Suprapubic skin (tissue), 3 donors: ENCODE results near the gene TRIML1.

Experiments
- POLR2A ChIP-seq, 2 donors: fragments of 450-650 bp; IDR thresholded peaks; one replicate each; pipeline ENCODE4 v1.6.1; 2017; ENCODE audit warnings: antibody characterized with exemption in 2 of 2, mild to moderate bottlenecking in 2 of 2, moderate library complexity in 2 of 2
- TF ChIP-seq, protein P1 (sequence below), 2 donors: fragments of 200-600 bp in 1 of 2; fragments of 450-650 bp in 1 of 2; sonication (generic) in 1 of 2; IDR thresholded peaks; one replicate each; pipeline ENCODE4 v1.5.1; 2016 to 2019; ENCODE audit warnings: antibody characterized with exemption in 2 of 2, mild to moderate bottlenecking in 1 of 2, moderate library complexity in 1 of 2

DNA sequence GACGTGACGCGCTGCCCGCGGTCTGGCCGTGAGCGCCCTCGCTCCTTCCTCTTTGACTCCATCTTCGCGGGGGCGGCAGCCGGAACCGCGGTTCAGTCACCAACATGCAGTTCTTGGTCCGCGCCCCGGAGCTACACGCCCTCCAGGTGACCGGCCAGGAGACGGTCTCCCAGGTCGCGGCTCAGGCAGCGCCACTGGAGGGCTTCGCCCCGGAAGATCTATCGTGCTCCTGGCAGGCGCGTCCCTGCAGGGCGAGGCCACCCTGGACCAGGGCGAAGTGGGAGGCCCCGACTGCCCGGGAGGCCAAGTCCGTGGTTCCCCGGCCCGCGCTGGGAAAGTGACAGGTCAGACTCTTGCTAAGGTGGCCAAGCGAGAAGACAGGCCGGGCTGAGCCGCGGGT lies 32.8 kb upstream of the TRIML1 start:
- TF ChIP-seq POLR2A (IDR thresholded peaks at IDR 0.05): no peak
- TF ChIP-seq, protein P1, sequence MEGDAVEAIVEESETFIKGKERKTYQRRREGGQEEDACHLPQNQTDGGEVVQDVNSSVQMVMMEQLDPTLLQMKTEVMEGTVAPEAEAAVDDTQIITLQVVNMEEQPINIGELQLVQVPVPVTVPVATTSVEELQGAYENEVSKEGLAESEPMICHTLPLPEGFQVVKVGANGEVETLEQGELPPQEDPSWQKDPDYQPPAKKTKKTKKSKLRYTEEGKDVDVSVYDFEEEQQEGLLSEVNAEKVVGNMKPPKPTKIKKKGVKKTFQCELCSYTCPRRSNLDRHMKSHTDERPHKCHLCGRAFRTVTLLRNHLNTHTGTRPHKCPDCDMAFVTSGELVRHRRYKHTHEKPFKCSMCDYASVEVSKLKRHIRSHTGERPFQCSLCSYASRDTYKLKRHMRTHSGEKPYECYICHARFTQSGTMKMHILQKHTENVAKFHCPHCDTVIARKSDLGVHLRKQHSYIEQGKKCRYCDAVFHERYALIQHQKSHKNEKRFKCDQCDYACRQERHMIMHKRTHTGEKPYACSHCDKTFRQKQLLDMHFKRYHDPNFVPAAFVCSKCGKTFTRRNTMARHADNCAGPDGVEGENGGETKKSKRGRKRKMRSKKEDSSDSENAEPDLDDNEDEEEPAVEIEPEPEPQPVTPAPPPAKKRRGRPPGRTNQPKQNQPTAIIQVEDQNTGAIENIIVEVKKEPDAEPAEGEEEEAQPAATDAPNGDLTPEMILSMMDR (IDR thresholded peaks at IDR 0.05): no peak
